ENCODE measurements around the gene SAP30BP.

SAP30BP gene

DNA sequence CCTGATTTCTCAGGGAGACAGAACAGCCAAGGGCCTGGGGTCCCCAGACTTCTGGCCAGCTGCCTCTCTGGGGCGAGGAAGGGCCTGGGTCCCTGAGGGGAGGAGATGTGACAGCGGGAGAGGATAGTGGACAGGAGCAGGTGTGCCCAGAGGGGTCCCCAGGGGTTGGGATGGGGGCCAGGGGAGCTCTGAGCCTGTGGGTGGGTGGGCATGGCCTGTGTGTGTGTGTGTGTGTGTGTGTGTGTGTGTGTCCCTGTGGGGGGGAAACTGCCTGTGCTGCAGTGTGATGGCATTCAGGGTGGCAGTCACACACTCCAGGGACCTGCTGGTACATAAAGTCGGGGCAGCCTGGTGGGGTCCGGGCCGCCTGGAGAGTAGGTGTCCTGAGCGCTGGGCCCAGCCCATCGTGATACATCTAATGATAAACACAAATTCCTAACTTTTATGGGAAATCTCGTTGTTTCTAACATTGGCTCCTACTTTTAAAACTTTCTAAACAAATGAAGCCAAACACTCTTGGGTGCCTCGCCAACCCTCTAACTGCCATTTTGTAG is 55.5 kb downstream of the SAP30BP start:
- DNase-seq: no peak

DNA sequence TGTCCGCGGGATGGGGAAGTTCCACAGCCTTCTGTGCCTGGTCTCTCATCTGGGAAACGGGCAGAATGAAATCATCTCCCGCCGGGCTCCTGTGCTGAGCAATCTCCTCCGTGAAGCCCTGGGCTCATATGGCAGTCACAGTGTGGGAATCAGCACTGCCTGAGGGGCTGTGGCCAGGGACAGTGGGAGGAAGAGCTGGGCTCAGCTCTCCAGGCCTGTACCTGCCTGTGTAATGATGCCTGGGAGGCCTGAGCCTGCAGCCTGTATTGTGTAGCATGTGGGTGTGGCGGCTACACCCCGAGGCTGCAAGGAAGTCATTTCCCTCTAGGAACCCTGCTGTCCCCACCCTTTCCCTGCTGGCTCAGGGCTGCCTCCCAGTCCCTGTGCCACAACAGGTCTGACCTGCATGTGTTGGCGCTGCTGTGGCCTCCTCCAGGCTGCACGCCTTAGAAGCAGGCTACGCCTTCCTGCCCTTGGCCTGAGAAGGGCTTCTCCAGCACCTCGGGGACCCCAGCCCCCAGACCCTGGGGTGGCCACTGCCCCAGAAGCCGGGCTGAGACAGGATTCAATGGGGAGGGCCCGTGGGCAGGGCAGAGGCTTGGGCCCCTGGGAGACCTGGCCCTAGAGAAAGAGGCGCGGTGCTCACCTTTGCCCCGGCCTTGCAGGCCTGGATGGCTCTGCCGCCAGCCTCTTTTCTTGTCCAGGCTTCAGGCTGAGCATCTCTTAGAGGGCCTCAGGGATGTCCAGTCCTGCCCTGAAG is 56.2 kb downstream of the SAP30BP start:
- no peak for DNase-seq

DNA sequence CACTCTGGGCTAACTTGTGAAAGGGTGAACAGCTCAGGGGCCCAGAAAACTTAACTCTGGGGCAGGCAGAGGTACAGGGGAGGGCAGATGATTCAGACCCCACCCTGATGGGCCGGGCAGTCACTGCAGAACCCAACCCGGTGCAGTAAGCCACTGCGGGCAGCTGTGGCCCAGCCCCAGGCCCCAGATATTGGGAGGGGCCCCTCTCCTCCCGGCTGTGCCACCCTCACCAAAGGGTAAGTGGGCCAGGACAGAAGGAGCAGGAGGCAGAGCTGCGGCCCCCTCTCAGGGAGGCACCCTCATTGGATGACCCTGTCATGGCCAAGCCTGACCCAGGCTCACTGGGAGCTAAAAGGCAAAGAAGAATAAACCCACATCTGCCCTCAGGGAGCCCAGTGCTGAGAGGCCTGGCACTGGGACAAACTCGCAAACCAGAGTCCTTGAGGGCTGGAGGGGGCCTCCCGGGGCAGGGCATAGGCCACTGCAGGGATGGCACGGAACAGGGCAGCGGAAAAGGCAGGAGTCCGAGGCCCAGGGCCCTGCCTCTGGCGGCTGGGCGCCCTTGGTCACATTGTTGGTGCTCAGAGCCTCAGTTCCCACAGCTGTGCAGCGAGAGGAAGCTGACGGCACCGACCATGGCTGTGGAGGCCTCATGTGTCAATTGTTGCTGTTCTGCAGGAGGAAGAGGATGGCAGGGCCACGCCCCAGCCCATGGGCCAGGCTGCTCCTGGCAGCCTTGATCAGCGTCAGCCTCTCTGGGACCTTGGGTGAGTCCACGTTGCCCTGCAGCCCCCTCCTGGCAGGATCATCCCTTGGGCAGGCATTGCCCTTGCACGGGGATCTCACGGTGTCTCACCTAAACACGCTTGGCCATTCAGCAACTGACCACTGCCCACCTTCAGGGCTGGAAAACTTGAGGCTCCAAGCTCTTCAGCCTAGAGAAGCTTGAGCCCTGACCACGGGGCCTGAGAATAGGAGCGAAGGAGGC is 57.2 kb downstream of the SAP30BP start:
- DNase-seq: no peak

DNA sequence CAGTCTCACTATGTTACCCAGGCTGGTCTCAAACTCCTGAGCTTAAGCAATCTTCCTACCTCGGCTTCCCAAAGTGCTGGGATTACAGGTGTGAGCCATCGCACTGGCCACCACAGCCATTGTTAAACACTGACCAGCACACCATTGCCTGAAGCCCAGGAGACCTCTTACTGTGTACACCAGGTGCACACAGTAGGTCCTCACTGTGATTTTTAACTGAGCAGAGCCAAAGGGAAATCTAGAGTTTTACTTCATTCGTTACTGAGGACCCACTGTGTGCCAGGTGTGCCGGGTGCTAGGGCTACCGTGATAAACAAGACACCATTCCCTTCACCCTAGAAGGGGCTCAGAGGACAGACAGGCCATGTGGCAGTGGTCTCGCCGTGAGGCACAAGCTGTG is 58.4 kb downstream of the SAP30BP start:
- no peak for DNase-seq

DNA sequence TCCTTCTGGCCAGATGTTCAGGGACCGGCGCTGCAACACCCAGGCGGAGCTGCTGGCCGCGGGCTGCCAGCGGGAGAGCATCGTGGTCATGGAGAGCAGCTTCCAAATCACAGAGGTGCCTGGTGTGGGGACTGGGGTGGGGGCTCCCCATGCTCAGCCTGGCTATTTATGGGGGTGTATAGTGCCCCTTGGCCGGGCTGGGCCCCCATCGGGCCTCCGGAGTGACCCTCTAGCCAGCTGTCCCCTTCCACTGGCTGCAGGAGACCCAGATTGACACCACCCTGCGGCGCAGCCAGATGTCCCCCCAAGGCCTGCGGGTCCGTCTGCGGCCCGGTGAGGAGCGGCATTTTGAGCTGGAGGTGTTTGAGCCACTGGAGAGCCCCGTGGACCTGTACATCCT is 60.3 kb downstream of the SAP30BP start:
- no peak for DNase-seq

DNA sequence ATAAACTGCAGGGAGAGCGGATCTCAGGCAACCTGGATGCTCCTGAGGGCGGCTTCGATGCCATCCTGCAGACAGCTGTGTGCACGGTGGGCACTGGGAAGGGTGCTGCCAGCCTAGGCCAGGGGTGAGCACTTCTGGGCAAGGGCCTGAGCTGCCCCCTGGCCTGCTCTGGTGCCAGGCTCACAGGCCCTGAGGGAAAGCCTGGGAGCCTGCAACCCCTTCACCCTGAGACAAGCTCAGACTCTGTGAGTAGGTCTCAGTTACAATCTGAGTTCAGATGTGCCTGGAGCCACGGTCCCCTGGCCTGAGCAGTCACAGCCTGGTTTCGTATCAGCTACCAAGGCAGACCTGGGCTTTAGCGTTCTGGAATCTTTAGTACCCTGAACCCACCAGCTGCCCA is 62.2 kb downstream of the SAP30BP start:
- no peak for DNase-seq

DNA sequence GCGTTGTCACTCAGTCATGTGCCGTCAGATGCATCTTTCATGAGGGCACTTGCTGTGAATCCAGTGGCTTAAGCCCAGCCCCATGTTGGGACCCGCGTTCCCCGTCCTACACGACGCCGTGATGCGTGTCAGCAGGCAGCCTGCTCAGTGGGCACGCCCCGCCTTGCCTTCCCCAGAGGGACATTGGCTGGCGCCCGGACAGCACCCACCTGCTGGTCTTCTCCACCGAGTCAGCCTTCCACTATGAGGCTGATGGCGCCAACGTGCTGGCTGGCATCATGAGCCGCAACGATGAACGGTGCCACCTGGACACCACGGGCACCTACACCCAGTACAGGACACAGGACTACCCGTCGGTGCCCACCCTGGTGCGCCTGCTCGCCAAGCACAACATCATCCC is 62.9 kb downstream of the SAP30BP start:
- no peak for DNase-seq

DNA sequence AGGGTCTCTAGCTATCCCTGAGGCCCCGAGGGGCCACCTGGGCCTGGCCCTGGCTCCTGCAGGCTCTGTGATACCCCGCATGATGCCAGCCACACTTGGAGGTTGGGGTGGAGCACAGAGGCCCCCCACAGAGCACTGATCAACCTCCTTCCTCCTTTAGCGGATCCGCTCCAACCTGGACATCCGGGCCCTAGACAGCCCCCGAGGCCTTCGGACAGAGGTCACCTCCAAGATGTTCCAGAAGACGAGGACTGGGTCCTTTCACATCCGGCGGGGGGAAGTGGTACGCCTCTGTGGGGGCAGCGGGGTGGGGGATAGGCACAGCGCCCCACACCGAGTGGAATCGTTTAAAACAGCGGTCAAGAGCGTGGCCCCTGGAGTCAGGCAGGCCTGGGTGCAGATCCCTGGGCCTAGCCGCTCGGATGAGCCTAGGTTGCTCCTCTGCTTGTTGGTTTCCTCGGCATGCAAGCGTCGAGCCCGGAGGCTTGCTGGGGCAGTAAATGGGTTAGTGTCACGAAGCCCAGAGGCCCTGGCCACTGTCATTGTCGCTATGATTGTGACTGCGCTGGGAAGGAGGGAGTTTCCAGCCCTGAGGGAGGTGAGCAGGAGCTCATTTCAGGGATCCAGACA is 64.1 kb downstream of the SAP30BP start:
- no peak for DNase-seq

DNA sequence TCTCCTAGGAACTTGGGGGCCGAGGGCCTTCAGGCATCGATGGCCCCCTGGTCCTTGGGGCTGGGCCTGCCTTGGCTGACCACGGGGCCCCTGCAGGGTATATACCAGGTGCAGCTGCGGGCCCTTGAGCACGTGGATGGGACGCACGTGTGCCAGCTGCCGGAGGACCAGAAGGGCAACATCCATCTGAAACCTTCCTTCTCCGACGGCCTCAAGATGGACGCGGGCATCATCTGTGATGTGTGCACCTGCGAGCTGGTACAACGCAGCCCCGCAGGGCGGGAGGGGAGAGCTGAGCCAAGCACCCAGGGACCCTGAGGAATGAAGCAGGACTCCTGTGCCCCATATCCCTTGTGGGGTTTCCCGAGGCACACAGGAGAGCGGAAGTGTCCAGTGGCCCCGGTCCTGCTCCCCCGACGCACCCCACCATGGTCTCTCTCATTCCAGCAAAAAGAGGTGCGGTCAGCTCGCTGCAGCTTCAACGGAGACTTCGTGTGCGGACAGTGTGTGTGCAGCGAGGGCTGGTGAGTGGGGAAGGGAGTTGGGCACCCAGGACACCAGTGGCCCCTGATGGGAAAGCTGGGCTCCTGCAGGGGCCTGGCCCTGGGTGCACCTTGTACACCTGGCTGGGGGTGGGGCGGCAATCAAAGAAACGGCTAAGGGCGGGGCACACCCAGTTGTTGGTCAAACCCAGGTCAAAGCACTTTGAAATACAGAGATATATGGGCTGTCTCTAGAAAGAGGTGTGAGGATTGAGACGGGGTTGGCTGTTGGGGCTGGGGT is 64.8 kb downstream of the SAP30BP start:
- no peak for DNase-seq

DNA sequence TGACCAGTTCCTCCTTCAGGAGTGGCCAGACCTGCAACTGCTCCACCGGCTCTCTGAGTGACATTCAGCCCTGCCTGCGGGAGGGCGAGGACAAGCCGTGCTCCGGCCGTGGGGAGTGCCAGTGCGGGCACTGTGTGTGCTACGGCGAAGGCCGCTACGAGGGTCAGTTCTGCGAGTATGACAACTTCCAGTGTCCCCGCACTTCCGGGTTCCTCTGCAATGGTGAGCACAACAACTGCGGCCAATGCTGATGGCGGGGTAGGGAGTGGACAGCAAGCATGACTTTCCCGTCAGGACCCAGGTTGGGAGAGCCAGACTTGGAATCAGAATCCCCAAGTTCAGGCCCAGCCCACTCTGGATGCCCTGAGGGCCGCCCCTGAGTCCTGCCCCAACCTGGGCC is 66.3 kb downstream of the SAP30BP start:
- no peak for DNase-seq

DNA sequence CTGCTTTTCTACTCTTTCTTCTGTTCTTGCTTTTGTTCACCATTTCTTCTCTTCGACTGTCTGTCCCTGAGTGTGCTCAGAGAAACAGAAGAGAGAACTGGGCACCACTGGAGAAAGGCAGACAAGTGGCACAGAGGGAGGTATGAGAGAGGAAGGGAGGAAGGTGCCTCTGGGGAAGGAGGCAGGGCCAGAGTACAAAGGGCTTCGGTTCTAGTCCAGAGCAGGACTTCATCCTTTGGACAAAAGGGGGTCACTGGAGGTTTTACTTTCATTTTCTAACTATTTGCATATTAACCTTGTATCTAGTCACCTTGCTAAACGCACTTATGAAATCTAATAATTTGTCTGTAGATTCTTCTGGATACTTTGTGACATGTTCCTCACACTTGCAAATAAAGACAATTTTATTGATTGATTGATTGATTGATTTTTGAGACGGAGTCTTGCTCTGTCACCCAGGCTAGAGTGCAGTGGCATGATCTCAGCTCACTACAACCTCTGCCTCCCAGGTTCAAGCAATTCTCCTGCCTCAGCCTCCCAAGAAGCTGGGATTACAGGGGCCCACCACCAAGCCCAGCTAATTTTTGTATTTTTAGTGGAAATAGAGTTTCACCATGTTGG is 67.6 kb downstream of the SAP30BP start:
- DNase-seq: no peak

DNA sequence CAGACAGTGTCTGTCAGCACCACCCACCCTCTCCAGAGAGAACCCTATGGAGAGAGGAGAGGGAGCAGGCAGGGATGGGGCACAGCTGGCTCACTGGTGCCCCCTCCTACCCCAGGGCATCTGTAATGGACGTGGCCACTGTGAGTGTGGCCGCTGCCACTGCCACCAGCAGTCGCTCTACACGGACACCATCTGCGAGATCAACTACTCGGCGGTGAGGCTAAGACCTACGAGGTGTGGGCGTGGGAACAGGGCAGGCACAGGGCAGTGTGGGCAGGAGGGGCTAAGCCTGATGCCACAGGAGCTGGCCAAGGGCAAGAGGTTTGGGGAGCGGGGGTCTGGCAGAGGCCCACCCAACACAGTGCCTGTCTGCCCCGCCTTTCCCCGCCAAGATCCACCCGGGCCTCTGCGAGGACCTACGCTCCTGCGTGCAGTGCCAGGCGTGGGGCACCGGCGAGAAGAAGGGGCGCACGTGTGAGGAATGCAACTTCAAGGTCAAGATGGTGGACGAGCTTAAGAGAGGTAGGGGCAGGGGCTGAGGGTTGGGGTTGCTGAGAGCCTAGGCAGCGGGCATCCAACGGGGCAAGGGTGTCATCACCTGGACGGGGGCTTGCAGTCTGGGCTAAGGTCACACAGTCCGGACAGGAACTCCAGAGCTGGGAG is 69.2 kb downstream of the SAP30BP start:
- DNase-seq: no peak

DNA sequence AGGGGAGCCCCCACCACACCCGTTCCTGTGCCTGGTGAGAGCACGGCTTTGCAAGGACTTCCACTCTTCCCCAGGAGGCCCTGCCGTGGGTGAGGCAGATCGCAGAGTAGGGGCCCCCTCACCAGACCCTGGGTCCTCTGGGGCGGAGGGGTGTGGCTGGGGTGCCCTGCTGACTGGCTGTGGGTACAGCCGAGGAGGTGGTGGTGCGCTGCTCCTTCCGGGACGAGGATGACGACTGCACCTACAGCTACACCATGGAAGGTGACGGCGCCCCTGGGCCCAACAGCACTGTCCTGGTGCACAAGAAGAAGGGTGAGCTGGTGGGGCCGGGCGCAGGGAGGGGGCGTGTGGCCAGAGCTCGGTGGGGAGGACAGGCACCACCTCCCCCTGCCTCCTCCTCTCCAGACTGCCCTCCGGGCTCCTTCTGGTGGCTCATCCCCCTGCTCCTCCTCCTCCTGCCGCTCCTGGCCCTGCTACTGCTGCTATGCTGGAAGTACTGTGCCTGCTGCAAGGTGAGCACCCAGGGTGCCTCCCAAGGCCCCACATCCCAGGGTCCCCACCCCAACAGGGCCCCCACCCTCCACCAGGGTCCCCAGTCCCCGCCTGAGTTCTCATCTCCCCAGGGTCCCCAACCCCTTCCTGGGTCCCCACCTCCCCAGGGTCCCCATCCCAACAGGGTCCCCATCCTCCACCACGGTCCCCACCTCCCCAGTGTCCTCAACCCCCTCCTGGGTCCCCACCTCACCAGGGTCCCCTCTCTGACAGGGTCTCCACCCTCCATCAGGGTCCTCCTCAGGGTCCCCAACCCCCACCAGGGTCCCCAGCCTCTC is 70.2 kb downstream of the SAP30BP start:
- no peak for DNase-seq

DNA sequence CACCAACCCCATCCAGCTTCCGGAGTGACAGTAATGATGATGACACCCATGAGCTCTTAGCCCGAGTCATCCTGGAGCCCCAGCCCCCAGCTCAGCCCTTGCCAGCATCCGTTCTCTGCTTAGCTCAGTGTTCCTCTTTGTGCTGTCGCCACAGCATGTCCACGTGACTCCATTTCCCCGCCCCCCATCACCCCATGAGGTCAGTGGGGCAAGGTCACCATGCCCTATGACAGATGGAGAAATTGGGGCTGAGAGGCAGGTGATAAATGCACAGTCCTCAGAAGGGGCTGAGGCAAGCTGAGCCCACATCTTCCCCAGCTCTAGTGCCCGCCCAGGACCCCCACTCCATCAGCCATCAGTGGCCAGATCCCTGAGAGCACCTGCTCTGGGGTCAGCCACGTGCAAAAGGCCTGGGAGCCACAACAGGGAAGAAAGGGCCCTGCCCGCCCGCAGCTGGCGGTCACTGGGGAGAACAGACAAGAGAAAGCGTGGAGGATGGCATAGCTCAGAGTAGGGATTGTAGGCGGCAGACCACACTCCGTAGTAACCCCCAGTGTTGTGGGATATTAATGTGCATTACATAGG is 71.2 kb downstream of the SAP30BP start:
- no peak for DNase-seq

DNA sequence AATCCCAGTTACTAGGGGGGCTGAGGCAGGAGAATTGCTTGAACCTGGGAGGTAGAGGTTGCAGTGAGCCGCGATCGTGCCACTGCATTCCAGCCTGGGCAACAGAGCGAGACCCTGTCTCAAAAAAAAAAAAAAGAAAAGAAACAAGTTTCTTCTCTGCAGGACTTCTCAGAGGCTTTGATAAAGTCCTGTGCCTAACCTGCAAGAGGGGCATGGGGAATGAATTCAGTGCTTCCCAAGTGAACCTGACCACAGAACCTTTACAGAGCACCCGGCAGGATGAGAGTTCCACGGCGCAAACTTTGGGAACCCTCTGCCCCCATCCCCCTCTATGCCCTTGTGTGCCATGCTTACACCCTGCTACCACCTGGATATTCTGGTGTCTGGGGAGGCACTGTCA is 72.0 kb downstream of the SAP30BP start:
- DNase-seq: no peak

DNA sequence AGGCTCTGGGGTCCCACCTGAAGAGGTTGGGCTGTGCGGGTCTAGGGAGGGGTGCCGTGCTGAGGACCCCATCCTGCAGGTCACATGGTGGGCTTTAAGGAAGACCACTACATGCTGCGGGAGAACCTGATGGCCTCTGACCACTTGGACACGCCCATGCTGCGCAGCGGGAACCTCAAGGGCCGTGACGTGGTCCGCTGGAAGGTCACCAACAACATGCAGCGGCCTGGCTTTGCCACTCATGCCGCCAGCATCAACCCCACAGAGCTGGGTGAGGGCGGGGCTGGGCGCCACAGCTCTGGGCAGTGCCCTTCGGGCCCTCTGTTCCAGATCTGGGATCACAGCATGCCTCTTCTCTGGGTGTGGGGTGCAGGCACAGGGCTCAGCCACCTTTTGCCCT is 72.7 kb downstream of the SAP30BP start:
- DNase-seq: no peak

DNA sequence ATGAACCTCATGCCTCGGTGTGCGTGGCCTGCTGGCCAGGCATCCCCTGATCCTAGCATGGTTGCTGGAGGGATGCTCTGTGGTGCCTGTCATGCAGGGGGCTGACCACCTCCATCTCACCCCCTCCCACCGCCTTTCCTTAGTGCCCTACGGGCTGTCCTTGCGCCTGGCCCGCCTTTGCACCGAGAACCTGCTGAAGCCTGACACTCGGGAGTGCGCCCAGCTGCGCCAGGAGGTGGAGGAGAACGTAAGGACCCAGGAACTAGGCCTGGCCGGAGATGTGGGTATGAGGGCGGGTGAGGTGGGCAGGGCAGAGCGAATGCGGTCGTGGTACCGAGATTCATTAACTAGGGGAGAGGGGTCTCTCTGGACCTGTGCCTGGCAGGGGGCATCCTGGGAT is 73.1 kb downstream of the SAP30BP start:
- no peak for DNase-seq

DNA sequence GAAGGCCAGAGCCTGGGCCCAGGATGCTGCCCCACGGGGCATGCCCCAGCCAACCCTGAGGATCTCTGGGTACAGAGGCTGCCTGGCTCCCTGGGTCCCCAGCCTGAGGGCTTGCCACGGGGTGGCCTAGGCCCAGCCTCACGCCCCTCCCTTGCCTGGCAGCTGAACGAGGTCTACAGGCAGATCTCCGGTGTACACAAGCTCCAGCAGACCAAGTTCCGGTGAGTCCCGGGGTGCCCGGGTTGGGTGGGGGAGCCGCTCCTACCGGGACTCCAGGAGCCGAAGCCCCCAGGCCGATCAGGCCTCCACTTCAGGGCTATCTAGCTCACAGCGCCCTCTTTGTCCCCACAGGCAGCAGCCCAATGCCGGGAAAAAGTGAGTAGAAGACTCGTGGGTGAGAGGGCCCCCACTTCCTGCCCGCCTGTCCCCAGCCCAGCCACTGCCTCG is 73.5 kb downstream of the SAP30BP start:
- DNase-seq: no peak

DNA sequence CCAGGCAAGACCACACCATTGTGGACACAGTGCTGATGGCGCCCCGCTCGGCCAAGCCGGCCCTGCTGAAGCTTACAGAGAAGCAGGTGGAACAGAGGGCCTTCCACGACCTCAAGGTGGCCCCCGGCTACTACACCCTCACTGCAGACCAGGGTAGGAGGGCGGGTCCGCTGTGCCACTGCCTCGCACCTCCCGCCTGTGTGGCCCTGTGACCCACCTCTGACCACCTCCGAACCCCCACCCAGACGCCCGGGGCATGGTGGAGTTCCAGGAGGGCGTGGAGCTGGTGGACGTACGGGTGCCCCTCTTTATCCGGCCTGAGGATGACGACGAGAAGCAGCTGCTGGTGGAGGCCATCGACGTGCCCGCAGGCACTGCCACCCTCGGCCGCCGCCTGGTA is 75.2 kb downstream of the SAP30BP start:
- no peak for DNase-seq

DNA sequence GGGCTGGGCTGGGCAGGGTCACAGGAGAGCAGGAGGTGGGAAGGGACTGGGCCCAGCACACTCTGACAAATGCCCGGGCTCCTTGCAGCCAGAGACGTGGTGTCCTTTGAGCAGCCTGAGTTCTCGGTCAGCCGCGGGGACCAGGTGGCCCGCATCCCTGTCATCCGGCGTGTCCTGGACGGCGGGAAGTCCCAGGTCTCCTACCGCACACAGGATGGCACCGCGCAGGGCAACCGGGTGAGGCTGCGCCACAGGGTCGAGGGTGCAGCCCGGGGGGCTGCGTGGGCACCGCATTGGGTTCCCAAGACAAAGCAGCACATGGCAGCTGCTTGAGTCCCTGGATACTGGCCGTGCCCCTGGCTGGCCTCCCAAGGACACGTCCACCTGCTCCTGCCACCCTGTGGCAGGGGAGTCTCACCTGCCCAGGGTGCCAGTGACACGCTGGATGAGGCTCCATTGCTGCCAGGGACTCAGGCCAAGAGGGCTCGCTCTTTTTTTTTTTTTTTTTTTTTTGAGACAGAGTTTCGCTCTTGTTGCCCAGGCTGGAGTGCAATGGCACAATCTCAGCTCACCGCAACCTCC is 76.6 kb downstream of the SAP30BP start:
- no peak for DNase-seq

Data from NCI-H2171 treated with DMSO at 0.1 percent for 48 hours (cell line).